Measurements from ENCODE around the gene MELTF.

DNA sequence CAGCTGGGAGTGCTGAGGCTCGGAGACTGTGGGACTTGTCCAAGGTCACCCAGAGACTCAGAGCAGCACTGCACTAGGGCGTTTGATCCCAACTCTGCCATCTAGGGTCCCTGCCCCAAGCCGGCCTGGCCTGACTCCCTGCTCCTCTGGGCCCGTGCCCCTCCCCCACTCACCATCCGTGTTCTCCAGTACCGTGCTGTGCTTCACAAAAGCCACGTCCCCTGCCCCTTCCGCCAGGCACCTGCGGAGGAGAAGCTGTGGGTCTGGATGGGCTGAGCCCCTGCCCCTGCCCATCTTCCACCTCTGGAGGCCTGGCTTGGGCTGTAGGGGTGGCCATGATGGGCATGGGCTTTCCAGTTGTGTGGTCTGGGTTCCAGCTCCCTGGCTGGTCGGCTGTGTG is 8.4 kb downstream of the MELTF start:
- TF ChIP-seq, protein P1, sequence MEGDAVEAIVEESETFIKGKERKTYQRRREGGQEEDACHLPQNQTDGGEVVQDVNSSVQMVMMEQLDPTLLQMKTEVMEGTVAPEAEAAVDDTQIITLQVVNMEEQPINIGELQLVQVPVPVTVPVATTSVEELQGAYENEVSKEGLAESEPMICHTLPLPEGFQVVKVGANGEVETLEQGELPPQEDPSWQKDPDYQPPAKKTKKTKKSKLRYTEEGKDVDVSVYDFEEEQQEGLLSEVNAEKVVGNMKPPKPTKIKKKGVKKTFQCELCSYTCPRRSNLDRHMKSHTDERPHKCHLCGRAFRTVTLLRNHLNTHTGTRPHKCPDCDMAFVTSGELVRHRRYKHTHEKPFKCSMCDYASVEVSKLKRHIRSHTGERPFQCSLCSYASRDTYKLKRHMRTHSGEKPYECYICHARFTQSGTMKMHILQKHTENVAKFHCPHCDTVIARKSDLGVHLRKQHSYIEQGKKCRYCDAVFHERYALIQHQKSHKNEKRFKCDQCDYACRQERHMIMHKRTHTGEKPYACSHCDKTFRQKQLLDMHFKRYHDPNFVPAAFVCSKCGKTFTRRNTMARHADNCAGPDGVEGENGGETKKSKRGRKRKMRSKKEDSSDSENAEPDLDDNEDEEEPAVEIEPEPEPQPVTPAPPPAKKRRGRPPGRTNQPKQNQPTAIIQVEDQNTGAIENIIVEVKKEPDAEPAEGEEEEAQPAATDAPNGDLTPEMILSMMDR (IDR thresholded peaks at IDR 0.05) = no peak
- no peak for TF ChIP-seq POLR2A (IDR thresholded peaks at IDR 0.05)

Measured in testis (tissue), 2 donors.